22Rv1 (cell line): ENCODE results near the gene EPAS1.

Experiments
- H3K27ac ChIP-seq: fragments of 450-650 bp; 2 replicates; pipeline ENCODE4 v1.5.1; 2017
- CTCF ChIP-seq: fragments of 450-650 bp; IDR thresholded peaks from 2 replicates; pipeline ENCODE4 v1.5.1; 2017; ENCODE audit warnings: mild to moderate bottlenecking
- ZFX ChIP-seq: fragments of 450-650 bp; IDR thresholded peaks from 2 replicates; pipeline ENCODE4 v1.6.1; 2017; ENCODE audit warnings: antibody characterized with exemption, borderline replicate concordance

The EPAS1 gene

DNA sequence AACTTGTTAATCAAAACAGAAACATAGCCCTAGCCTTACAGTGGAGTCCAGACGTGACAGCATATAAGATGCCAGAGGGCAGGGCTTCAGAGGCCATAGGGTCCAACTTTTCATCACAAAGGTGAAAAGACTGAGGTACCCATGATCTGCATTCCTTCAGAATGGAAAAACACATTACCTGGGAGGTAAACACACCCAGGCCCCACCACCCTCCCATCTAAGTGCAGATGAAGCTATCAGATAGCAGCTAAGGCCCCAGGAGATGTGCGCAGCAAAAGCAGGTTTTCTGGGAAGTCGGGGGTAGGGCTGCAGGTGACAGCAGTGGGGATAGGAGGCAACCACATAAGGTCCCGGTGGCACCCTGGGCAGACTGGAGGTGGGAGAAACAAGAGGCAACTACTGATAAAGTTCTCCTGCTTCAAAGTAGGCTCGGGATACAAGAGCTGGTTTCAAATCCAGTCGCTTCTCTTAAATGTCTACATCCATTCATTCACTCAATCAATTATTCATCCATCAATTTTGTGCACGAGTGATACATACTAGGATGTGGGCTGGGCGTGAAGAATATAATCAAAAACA is 107.1 kb downstream of the EPAS1 start:
- TF ChIP-seq CTCF (no peak), ZFX (no peak)
- H3K27ac ChIP-seq, result no peak overlapping the region

GRCh38 chr2:46407852-46408455 is 110.7 kb downstream of the EPAS1 start:
- TF ChIP-seq ZFX (no peak), CTCF (no peak)
- H3K27ac ChIP-seq, result peak overlapping the region; percentile 78

DNA sequence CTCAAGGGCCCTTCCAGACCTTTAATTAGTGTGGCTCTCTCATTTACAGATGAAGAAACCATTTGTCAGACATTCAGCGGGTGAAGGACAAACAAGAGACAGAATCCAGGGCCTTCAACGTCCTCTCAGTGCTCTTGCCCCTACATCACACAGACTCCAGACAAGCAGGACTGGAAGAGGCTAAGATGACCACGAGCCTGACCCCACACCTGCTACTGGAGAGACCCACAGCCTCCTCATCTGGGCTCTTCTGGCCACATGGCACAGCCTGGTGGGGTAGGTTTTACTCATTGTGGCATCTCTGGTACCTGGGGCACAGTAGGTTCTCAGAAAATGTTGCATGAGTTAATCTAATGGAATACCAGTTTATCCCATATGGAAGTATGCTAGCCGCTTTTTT is 112.5 kb downstream of the EPAS1 start:
- H3K27ac ChIP-seq, result peak overlapping the region; percentile 78
- no peak for TF ChIP-seq ZFX
- TF ChIP-seq CTCF, result no peak

GRCh38 chr2:46410273-46411244 is 113.4 kb downstream of the EPAS1 start:
- no peak overlapping the region for H3K27ac ChIP-seq
- TF ChIP-seq ZFX, result no peak
- no peak for TF ChIP-seq CTCF

- TF ChIP-seq ZFX (no peak), CTCF (no peak)
- H3K27ac ChIP-seq, result no peak overlapping the region
Observed at GRCh38 chr2:46411245-46411641, 114.0 kb downstream of the EPAS1 start.

- TF ChIP-seq ZFX, result no peak
- TF ChIP-seq CTCF, result no peak
- no peak overlapping the region for H3K27ac ChIP-seq
Observed at GRCh38 chr2:46411985-46412384, 114.8 kb downstream of the EPAS1 start.

- no peak overlapping the region for H3K27ac ChIP-seq
- no peak for TF ChIP-seq CTCF
- TF ChIP-seq ZFX, result no peak
Observed at GRCh38 chr2:46413111-46413510, 115.9 kb downstream of the EPAS1 start.
